Sciatic nerve (tissue), 2 donors: Measurements from ENCODE around the gene CFAP73. TPM values are rescaled to one million over a fixed set of nuclear protein-coding genes. Genes with fewer than 3 reads are reported as not detected.
"Not testable (repeated sequence)": the region's sequence is repeated elsewhere in the genome, so short reads cannot be mapped to it uniquely, and the experiment has no call there.

Source experiments
- ATAC-seq: fragments of 200-7000 bp; cut with Tn5 transposase; one replicate; pipeline ENCODE4 v1.9.1; 2020; ENCODE audit warnings: mild to moderate bottlenecking, moderate library complexity
- DNase-seq: peaks from one replicate; pipeline ENCODE4 v3.0.0-alpha.2; 2020; ENCODE audit warnings: low spot score
- intact Hi-C: fragments of 100-400 bp; cut with DNase I; formaldehyde crosslinking; loops from one replicate; pipeline ENCODE4 v1.14.2; 2022
- total RNA-seq: library from RNA; stranded (reverse); fragmentation: NEBNext Ultra II Directional; extraction: Animal tissue kit (Norgen Biotek cat#: 25700); gene quantifications from one replicate; pipeline ENCODE4 v1.2.1, GENCODE V29; 2021
- donor health status: DM: no; HTN: no; CAD: no.
- donor health status: DM: no; HTN: no; CAD: no.

Gene CFAP73
- total RNA-seq, 1 donor from 2014 or later = 0.98 TPM

GRCh38 chr12:113117684-113118083 lies 31.8 kb upstream of the CFAP73 start:
- intact Hi-C loops, DNase-seq, ATAC-seq: not testable (repeated sequence)

- intact Hi-C loops = no loop called here
- DNase-seq = no peak
- no peak for ATAC-seq
Observed at GRCh38 chr12:113118142-113118541, 31.4 kb upstream of the CFAP73 start.

GRCh38 chr12:113119980-113120669 lies 29.4 kb upstream of the CFAP73 start:
- no peak for ATAC-seq
- DNase-seq = no peak
- intact Hi-C loops = no loop called here

GRCh38 chr12:113120670-113121370 lies 28.7 kb upstream of the CFAP73 start:
- intact Hi-C loops = no loop called here
- DNase-seq (no peak), ATAC-seq (no peak)

- intact Hi-C loops = no loop called here
- no peak for ATAC-seq
- no peak for DNase-seq
Observed at GRCh38 chr12:113127791-113128199, 21.7 kb upstream of the CFAP73 start.

GRCh38 chr12:113128802-113129663 lies 20.5 kb upstream of the CFAP73 start:
- intact Hi-C loops = no loop called here
- DNase-seq (no peak), ATAC-seq (no peak)

- DNase-seq = no peak
- intact Hi-C loops = no loop called here
- ATAC-seq = peak; percentile 9
Observed at GRCh38 chr12:113129664-113130456, 19.7 kb upstream of the CFAP73 start.

GRCh38 chr12:113130457-113131135 lies 18.9 kb upstream of the CFAP73 start:
- intact Hi-C loops = no loop called here
- DNase-seq = peak; percentile 71
- ATAC-seq = peak; percentile 84

GRCh38 chr12:113131556-113131955 lies 18.0 kb upstream of the CFAP73 start:
- intact Hi-C loops = no loop called here
- DNase-seq = no peak
- no peak for ATAC-seq

- no peak for ATAC-seq
Observed at GRCh38 chr12:113133036-113133435, 16.5 kb upstream of the CFAP73 start.

GRCh38 chr12:113133666-113134065 lies 15.9 kb upstream of the CFAP73 start:
- no peak for ATAC-seq
- no peak for DNase-seq
- intact Hi-C loops = no loop called here

More at GRCh38 chr12:113133036-113133435, 16.5 kb upstream of the CFAP73 start:
- no peak for DNase-seq
- intact Hi-C loops = no loop called here

- intact Hi-C loops = no loop called here
- ATAC-seq = no peak
- DNase-seq = no peak
Observed at GRCh38 chr12:113134071-113134470, 15.5 kb upstream of the CFAP73 start.

GRCh38 chr12:113134521-113134951 lies 15.0 kb upstream of the CFAP73 start:
- ATAC-seq = no peak
- intact Hi-C loops = no loop called here
- DNase-seq = no peak

GRCh38 chr12:113135178-113136127 lies 14.1 kb upstream of the CFAP73 start, which contains the start of gene RASAL1:
TSS of gene RASAL1 (minus strand) at chr12:113135761. CDS start at chr12:113135462, 299 bp downstream.
- peak; percentile 8 for ATAC-seq

GRCh38 chr12:113136128-113136989 lies 13.2 kb upstream of the CFAP73 start:
- DNase-seq (no peak), ATAC-seq (peak; percentile 32)
- intact Hi-C loops = no loop called here

More at GRCh38 chr12:113135178-113136127, 14.1 kb upstream of the CFAP73 start, which contains the start of gene RASAL1:
- intact Hi-C loops = no loop called here
- no peak for DNase-seq

GRCh38 chr12:113136990-113137511 lies 12.5 kb upstream of the CFAP73 start:
- ATAC-seq = no peak
- no peak for DNase-seq
- intact Hi-C loops = no loop called here
